Gastroesophageal sphincter (tissue), 4 donors: Measurements from ENCODE around the gene NFIA. TPM values are rescaled to one million over a fixed set of nuclear protein-coding genes. Genes with fewer than 3 reads are reported as not detected.

Source experiments
- ATAC-seq: fragments of 150-250 bp; one replicate; pipeline ENCODE4 v1.9.1; 2016; ENCODE audit warnings: mild to moderate bottlenecking, moderate library complexity
- H3K27ac ChIP-seq, 4 donors: fragments of 200-600 bp; sonication (generic) in 3 of 4; 1 replicate in 3 of 4; 2 replicates in 1 of 4; pipeline ENCODE4 v1.5.1; 2016 to 2019
- H3K27me3 ChIP-seq: fragments of 200-600 bp; sonication (generic); one replicate; pipeline ENCODE4 v1.5.1; 2019
- H3K36me3 ChIP-seq, 2 donors: fragments of 200-600 bp; sonication (generic); one replicate each; pipeline ENCODE4 v1.5.1; 2019; ENCODE audit warnings: control low read depth in 1 of 2
- H3K4me1 ChIP-seq, 3 donors: fragments of 200-600 bp; sonication (generic); 1 replicate in 2 of 3; 2 replicates in 1 of 3; pipeline ENCODE4 v1.5.1; 2016 to 2019; ENCODE audit warnings: control low read depth in 2 of 3
- H3K4me3 ChIP-seq, 2 donors: fragments of 200-600 bp; sonication (generic); one replicate each; pipeline ENCODE4 v1.5.1; 2019; ENCODE audit warnings: mild to moderate bottlenecking in 1 of 2, moderate library complexity in 1 of 2
- H3K9me3 ChIP-seq, 3 donors: fragments of 200-600 bp; sonication (generic); one replicate each; pipeline ENCODE4 v1.5.1; 2017 to 2019; ENCODE audit warnings: control low read depth in 2 of 3
- EP300 ChIP-seq: sonication (generic); formaldehyde crosslinking; IDR thresholded peaks from one replicate; pipeline ENCODE4 v1.6.1; 2017; ENCODE audit warnings: antibody characterized with exemption, mild to moderate bottlenecking
- POLR2A ChIP-seq, 2 donors: fragments of 450-650 bp; IDR thresholded peaks; one replicate each; pipeline ENCODE4 v1.6.1; 2017; ENCODE audit warnings: antibody characterized with exemption in 2 of 2, mild to moderate bottlenecking in 2 of 2, moderate library complexity in 1 of 2
- POLR2AphosphoS5 ChIP-seq: sonication (generic); formaldehyde crosslinking; IDR thresholded peaks from one replicate; pipeline ENCODE4 v1.6.1; 2017; ENCODE audit warnings: antibody characterized with exemption
- WGBS, 2 donors: methylation state at CpG; one replicate each; pipeline ENCODE4 v1.1.5; 2018; ENCODE audit warnings: low coverage in 1 of 2; 5-methylcytosine and 5-hydroxymethylcytosine counted together
- total RNA-seq, 4 donors: library from RNA; depleted of rRNA; stranded (reverse); fragments of >200 nt; gene quantifications; one replicate each; pipeline ENCODE4 v1.1.0, GENCODE V29; 2016
- TF ChIP-seq, protein P1 (sequence below), 4 experiments: fragments of 200-600 bp in 2 of 4; fragments of 450-650 bp in 2 of 4; sonication (generic) in 1 of 4; IDR thresholded peaks; one replicate each; pipeline ENCODE4 v1.5.1; 2017 to 2019; ENCODE audit warnings: antibody characterized with exemption in 4 of 4, mild to moderate bottlenecking in 2 of 4, moderate library complexity in 2 of 4

The NFIA gene
- total RNA-seq, 4 donors from 2014 or later = 123 to 205 (median 149) TPM

DNA sequence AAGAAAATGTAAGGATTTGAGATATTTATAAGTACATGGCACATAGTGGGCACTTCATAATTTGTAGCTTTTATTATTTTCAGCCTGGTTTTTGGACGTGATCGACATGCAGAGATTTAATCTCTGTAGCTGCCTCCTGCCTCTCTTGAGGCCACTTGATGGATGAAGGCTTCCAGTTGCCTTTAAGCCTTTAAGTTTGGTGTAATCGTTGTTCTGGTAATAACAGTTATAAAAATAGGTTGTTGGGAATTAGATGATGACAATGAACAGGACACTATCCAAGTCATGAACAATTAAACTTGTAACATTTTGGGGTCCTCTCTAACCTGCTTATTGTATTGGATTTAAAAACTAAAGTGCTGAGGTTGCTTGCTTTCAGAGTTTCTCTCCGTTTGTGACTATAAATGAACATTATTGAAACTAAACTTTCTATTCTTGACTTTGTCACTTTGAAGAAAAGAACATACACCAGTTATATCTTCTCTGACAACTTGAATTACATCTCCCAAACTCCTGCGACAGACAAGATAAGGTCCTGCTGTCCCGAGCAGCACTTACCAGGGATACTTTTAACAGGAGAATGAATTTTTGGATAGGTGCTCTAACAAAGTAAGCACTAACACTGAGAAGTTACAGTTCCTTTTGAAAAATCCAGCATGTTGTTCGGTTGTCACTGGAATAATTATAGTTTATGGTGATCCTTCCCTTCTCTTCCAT, 295.0 kb downstream of the NFIA start:
- no peaks in the 10 kb centered on the region for H3K9me3 ChIP-seq
- WGBS, 2 donors = 25 to 57% methylated on average over 7 of the region's 7 CpGs
- no peak overlapping the region for H3K27ac ChIP-seq
- H3K4me3 ChIP-seq = no peak overlapping the region
- no peak for ATAC-seq
- no peaks in the 10 kb centered on the region for H3K27me3 ChIP-seq
- TF ChIP-seq POLR2AphosphoS5 (peak; percentile 63), EP300 (no peak)
- H3K36me3 ChIP-seq = no peaks in the 10 kb centered on the region
- no peaks in the 10 kb centered on the region for H3K4me1 ChIP-seq

DNA sequence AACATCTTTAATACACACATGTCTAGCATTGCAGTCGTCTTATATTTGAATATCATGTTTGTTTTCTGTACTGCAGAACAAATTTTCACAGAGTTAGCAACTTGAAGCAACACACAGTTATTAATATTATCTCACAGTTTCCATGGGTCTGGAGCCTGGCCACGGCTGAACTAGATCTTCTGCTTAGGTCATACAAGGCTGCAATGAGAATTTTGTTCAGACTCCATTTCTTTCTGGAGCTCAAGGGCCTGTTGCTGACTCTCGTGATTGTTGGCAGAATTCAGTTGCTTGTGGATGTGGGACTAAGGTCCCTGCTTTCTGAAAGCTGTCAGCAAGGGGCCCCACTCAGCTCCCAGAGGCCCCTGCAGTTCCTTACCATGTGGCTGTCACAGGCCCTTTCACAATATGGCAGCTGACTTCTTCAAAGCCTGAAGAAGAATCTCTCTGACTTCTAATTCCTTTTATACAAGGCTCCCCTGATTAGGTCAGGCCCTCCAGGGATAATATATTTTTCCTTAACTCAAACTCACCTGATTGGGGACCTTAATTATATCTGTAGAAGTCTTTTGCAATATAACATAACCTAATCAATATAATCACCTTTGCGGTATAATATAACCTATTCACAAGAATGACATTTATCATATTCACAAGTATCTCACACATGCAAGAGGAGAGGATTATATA, 296.3 kb downstream of the NFIA start:
- no peak overlapping the region for H3K4me3 ChIP-seq
- H3K27ac ChIP-seq = no peak overlapping the region
- 43 to 48% methylated on average over 4 of the region's 4 CpGs for WGBS, 2 donors
- ATAC-seq = no peak
- TF ChIP-seq EP300 (no peak), POLR2A (IDR thresholded peaks at IDR 0.05) (no peak), POLR2AphosphoS5 (no peak)
- TF ChIP-seq, protein P1, sequence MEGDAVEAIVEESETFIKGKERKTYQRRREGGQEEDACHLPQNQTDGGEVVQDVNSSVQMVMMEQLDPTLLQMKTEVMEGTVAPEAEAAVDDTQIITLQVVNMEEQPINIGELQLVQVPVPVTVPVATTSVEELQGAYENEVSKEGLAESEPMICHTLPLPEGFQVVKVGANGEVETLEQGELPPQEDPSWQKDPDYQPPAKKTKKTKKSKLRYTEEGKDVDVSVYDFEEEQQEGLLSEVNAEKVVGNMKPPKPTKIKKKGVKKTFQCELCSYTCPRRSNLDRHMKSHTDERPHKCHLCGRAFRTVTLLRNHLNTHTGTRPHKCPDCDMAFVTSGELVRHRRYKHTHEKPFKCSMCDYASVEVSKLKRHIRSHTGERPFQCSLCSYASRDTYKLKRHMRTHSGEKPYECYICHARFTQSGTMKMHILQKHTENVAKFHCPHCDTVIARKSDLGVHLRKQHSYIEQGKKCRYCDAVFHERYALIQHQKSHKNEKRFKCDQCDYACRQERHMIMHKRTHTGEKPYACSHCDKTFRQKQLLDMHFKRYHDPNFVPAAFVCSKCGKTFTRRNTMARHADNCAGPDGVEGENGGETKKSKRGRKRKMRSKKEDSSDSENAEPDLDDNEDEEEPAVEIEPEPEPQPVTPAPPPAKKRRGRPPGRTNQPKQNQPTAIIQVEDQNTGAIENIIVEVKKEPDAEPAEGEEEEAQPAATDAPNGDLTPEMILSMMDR (IDR thresholded peaks at IDR 0.05) = no peak
- H3K9me3 ChIP-seq = no peaks in the 10 kb centered on the region
- H3K27me3 ChIP-seq = no peaks in the 10 kb centered on the region
- no peaks in the 10 kb centered on the region for H3K4me1 ChIP-seq
- peaks cover 0 to 8% of the 10 kb centered on the region in 2 donors for H3K36me3 ChIP-seq

DNA sequence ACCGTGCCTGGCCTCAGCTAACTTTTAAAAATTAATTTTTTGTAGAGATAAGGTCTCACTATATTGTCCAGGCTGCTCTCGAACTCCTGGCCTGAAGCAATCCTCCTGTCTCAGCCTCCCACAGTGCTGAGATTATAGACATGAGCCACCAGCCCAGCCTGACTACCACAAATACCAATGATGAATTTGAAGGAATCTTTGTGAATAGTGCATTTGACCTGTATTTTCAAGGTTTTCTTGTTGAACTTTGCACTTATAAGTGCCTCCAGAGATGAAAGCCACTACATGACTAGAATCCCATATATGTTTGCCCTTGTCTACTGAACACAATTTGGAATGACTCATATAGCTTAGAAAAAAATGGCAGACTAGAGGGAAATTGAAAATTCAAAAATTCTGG, 297.3 kb downstream of the NFIA start:
- Histone ChIP-seq H3K27me3 (no peaks in the 10 kb centered on the region), H3K36me3 (peaks cover 0 to 19% of the 10 kb centered on the region in 2 donors), H3K4me1 (no peaks in the 10 kb centered on the region), H3K9me3 (no peaks in the 10 kb centered on the region), H3K4me3 (no peak overlapping the region), H3K27ac (no peak overlapping the region)
- WGBS, 2 donors = 83 to 100% methylated on average over 1 to 2 of the region's 2 CpGs
- no peak for ATAC-seq
- TF ChIP-seq POLR2AphosphoS5 (no peak), POLR2A (IDR thresholded peaks at IDR 0.05) (no peak), EP300 (no peak)
- TF ChIP-seq, protein P1 (IDR thresholded peaks at IDR 0.05) = no peak

DNA sequence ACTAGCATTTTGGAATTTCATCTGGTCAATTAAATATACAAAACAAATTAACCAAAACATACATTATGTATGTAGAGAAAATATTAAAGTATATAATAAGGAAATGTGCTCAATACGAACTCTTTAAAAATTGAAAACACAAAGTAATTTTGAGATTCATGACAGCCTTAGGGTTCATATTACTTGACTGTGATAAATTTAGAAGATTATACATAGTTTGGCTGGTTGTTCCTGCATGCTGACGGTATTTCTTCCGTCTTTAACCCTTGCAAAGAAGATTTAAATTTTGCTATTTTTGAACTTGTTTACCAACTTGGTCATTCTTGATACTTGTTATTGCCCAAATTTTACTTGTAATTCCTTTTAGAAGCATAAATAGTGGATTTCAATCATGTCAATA, 298.2 kb downstream of the NFIA start:
- WGBS, 2 donors = 61 to 75% methylated on average over 3 of the region's 3 CpGs
- Histone ChIP-seq H3K4me1 (no peaks in the 10 kb centered on the region), H3K27ac (no peak overlapping the region), H3K36me3 (peaks cover 0 to 22% of the 10 kb centered on the region in 2 donors), H3K4me3 (no peak overlapping the region), H3K27me3 (no peaks in the 10 kb centered on the region), H3K9me3 (no peaks in the 10 kb centered on the region)
- TF ChIP-seq, protein P1 (IDR thresholded peaks at IDR 0.05) = no peak
- TF ChIP-seq EP300 (no peak), POLR2AphosphoS5 (no peak), POLR2A (IDR thresholded peaks at IDR 0.05) (no peak)
- no peak for ATAC-seq

DNA sequence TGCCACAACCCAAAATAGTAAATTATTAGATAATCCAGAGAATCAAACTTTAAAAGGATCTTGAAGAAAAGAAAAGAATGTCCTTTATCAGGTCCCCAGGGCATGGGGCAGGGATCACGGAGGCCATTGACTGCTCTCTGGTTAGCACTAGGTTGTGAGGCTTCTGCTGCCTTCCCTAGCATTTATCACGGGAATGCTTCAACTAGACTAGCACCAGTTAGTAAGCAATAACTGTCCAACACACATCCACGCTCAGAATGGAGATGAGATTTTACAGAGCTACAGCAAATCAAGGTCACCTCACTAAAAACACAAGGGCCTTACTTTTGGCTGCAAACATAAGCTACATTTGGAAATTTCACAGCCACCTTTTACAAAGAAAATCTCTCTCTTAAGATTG, 304.0 kb downstream of the NFIA start:
- TF ChIP-seq, protein P1 (IDR thresholded peaks at IDR 0.05) = no peak
- TF ChIP-seq POLR2A (IDR thresholded peaks at IDR 0.05) = no peak
- no peak for TF ChIP-seq EP300
- no peak for TF ChIP-seq POLR2AphosphoS5
- peaks cover 0 to 11% (median 0%) of the 10 kb centered on the region in 3 donors for H3K9me3 ChIP-seq
- no peak overlapping the region for H3K4me3 ChIP-seq
- ATAC-seq = no peak
- no peaks in the 10 kb centered on the region for H3K27me3 ChIP-seq
- 83 to 86% methylated on average over 2 to 3 of the region's 3 CpGs for WGBS, 2 donors
- peaks cover 0 to 60% of the 10 kb centered on the region in 2 donors for H3K36me3 ChIP-seq
- H3K4me1 ChIP-seq = peaks cover 0 to 8% (median 0%) of the 10 kb centered on the region in 3 donors
- no peak overlapping the region for H3K27ac ChIP-seq
